Tibial nerve (tissue), 4 donors: ENCODE measurements around the gene COPG2. TPM values are rescaled to one million over a fixed set of nuclear protein-coding genes. Genes with fewer than 3 reads are reported as not detected.

Experiments
- DNase-seq, 2 donors: peaks; one replicate each; pipeline ENCODE4 v3.0.0-alpha.2; 2019; ENCODE audit warnings: low spot score in 2 of 2
- H3K27ac ChIP-seq, 4 donors: fragments of 200-600 bp; sonication (generic) in 3 of 4; one replicate each; pipeline ENCODE4 v1.5.1; 2017 to 2019; ENCODE audit warnings: mild to moderate bottlenecking in 1 of 4
- H3K27me3 ChIP-seq, 2 donors: fragments of 200-600 bp; sonication (generic) in 1 of 2; one replicate each; pipeline versions ENCODE4 v1.5.1 to v1.6.0; 2017 to 2019
- H3K36me3 ChIP-seq, 3 donors: fragments of 200-600 bp; sonication (generic); one replicate each; pipeline ENCODE4 v1.5.1; 2018 to 2019
- H3K4me1 ChIP-seq, 4 donors: fragments of 200-600 bp; sonication (generic) in 3 of 4; one replicate each; pipeline ENCODE4 v1.5.1; 2017 to 2019
- H3K4me3 ChIP-seq, 4 donors: fragments of 200-600 bp; sonication (generic) in 3 of 4; one replicate each; pipeline ENCODE4 v1.5.1; 2017 to 2019; ENCODE audit warnings: mild to moderate bottlenecking in 1 of 4, moderate library complexity in 1 of 4
- H3K9me3 ChIP-seq, 4 donors: fragments of 200-600 bp; sonication (generic) in 3 of 4; one replicate each; pipeline ENCODE4 v1.5.1; 2017 to 2019
- EP300 ChIP-seq, 2 donors: sonication (generic); formaldehyde crosslinking; IDR thresholded peaks; one replicate each; pipeline ENCODE4 v1.6.1; 2017; ENCODE audit warnings: antibody characterized with exemption in 2 of 2, mild to moderate bottlenecking in 1 of 2
- POLR2A ChIP-seq, 2 donors: fragments of 450-650 bp; IDR thresholded peaks; one replicate each; pipeline ENCODE4 v1.6.1; 2017; ENCODE audit warnings: antibody characterized with exemption in 2 of 2, mild to moderate bottlenecking in 2 of 2, moderate library complexity in 2 of 2
- WGBS, 2 donors: methylation state at CpG; one replicate each; pipeline ENCODE4 v1.1.5; 2018; 5-methylcytosine and 5-hydroxymethylcytosine counted together
- small RNA-seq: library from RNA; depleted of rRNA; stranded (forward); fragments of <200 nt; gene quantifications from one replicate; pipeline ENCODE3, GENCODE V24; 2016
- total RNA-seq, 4 donors: library from RNA; depleted of rRNA; stranded (reverse); fragments of >200 nt; gene quantifications; one replicate each; pipeline ENCODE4 v1.1.0, GENCODE V29; 2016
- TF ChIP-seq, protein P1 (sequence below), 5 experiments: fragments of 200-600 bp in 3 of 5; fragments of 450-650 bp in 2 of 5; sonication (generic) in 3 of 5; IDR thresholded peaks; one replicate each; pipeline ENCODE4 v1.5.1; 2016 to 2019; ENCODE audit warnings: antibody characterized with exemption in 5 of 5, mild to moderate bottlenecking in 3 of 5, moderate library complexity in 2 of 5

Gene COPG2
- total RNA-seq, 4 donors from 2014 or later = 12.7 to 22.7 (median 20.2) TPM

DNA sequence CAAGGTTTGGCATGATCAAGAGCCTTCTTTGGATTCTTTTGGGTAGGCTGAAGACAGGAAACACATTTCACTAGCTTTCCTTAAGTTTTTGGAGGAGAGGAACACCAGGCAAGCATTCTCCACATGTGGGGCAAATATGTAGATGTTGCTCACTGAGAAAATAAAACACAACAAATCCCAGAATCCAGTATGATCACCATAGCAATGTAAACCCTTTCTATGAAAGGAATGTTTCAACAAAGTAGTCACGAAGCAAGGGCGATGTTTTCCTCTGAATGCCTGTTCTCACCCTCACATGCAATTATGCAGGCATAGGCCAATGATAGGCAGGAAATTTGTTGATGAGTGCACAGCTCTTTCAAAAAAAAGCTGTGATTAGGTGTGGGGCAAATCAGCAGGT, 207.3 kb downstream of the COPG2 start:
- no peak for TF ChIP-seq POLR2A (IDR thresholded peaks at IDR 0.05)
- TF ChIP-seq, protein P1, sequence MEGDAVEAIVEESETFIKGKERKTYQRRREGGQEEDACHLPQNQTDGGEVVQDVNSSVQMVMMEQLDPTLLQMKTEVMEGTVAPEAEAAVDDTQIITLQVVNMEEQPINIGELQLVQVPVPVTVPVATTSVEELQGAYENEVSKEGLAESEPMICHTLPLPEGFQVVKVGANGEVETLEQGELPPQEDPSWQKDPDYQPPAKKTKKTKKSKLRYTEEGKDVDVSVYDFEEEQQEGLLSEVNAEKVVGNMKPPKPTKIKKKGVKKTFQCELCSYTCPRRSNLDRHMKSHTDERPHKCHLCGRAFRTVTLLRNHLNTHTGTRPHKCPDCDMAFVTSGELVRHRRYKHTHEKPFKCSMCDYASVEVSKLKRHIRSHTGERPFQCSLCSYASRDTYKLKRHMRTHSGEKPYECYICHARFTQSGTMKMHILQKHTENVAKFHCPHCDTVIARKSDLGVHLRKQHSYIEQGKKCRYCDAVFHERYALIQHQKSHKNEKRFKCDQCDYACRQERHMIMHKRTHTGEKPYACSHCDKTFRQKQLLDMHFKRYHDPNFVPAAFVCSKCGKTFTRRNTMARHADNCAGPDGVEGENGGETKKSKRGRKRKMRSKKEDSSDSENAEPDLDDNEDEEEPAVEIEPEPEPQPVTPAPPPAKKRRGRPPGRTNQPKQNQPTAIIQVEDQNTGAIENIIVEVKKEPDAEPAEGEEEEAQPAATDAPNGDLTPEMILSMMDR (IDR thresholded peaks at IDR 0.05) = no peak
- TF ChIP-seq EP300 (IDR thresholded peaks at IDR 0.05) = no peak
- Histone ChIP-seq H3K27ac (no peak overlapping the region), H3K9me3 (peaks cover 0 to 22% (median 6%) of the 10 kb centered on the region in 4 donors), H3K36me3 (no peaks in the 10 kb centered on the region), H3K4me1 (no peaks in the 10 kb centered on the region), H3K4me3 (no peak overlapping the region), H3K27me3 (no peaks in the 10 kb centered on the region)
- DNase-seq = no peak
- 27 to 55% methylated on average over 2 of the region's 2 CpGs for WGBS, 2 donors

DNA sequence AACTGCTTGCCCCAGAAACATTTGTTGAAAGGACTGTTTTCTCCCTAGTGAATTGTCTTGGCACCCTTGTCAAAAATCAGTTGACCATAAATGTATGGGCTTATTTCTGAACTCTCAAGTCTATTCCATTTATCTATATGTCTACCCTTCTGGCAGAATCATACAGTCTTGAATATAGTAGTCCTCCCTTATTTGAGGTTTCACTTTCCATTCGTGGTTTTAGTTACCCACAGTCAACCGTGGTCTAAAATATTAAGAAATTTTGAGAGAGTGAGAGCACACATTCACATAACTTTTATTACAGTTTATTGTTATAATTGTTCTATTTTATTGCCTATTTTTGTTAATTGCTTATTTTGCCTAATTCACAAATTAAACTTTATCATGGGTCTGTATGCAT, 210.3 kb downstream of the COPG2 start:
- Histone ChIP-seq H3K27me3 (no peaks in the 10 kb centered on the region), H3K36me3 (no peaks in the 10 kb centered on the region), H3K4me3 (no peak overlapping the region), H3K4me1 (no peaks in the 10 kb centered on the region), H3K27ac (no peak overlapping the region), H3K9me3 (peaks cover 0 to 22% (median 6%) of the 10 kb centered on the region in 4 donors)
- DNase-seq = no peak
- WGBS, 2 donors = 82 to 83% methylated on average over 2 of the region's 2 CpGs
- TF ChIP-seq, protein P1 (IDR thresholded peaks at IDR 0.05) = no peak
- no peak for TF ChIP-seq EP300 (IDR thresholded peaks at IDR 0.05)
- no peak for TF ChIP-seq POLR2A (IDR thresholded peaks at IDR 0.05)

Small RNAs within 50 kb of the gene (small RNA-seq; reads per million reads assigned to genes)
- not detected for gene MIR335
- gene RF02148 = not detected
- gene RF02149 = not detected
- gene RF02150 = not detected
- 11.0 reads per million, percentile 90 among the genes with 10 or more reads in this experiment for gene RNA5SP246

Other genes with a start within 250 kb of the COPG2 start
- 1 to 10 TPM; 4.4 to 9.6 (median 5.3) TPM for gene CEP41, start 227.7 kb downstream of the COPG2 start, total RNA-seq
- gene MEST, start 176.7 kb downstream of the COPG2 start, total RNA-seq = 100 to 1,000 TPM in 1 of 4 donors, 10 to 100 TPM in 3; 12.2 to 311 (median 62.5) TPM
- not detected for gene TSGA13, start 17.8 kb upstream of the COPG2 start, total RNA-seq
- 1 to 10 TPM in 1 of 4 donors, under 1 TPM in 2, not detected in 1; 0.22 to 1.5 (median 0.42) TPM for gene KLF14, start 65.5 kb upstream of the COPG2 start, total RNA-seq